HEK293 (cell line): ENCODE measurements around the gene CALHM3.

Experiments
- CTCF ChIA-PET: fragments of 350-600 bp; formaldehyde crosslinking; extraction: SDS; loops from one replicate; lab custom pipeline; 2021; ENCODE audit warnings: antibody characterized with exemption; lab: Yijun Ruan, JAX
- POLR2A ChIA-PET: fragments of 300-600 bp; formaldehyde crosslinking; extraction: SDS; loops from one replicate; lab custom pipeline; 2020; ENCODE audit warnings: antibody characterized with exemption, inconsistent platforms; lab: Yijun Ruan, JAX
- H3K27ac ChIP-seq: fragments of 200-500 bp; sonication (Bioruptor generic); 2 replicates; pipeline ENCODE4 v1.5.1; 2014; ENCODE audit warnings: low read depth, low read length, control low read depth, inconsistent platforms; ENCODE audit errors: extremely low read depth
- H3K36me3 ChIP-seq, 2 experiments: fragments of 200-500 bp in 1 of 2; sonication (Bioruptor generic) in 1 of 2; 1 replicate in 1 of 2; 2 replicates in 1 of 2; pipeline ENCODE4 v1.5.1; 2014 to 2017; ENCODE audit warnings: inconsistent platforms in 2 of 2, low read length in 2 of 2; ENCODE audit not compliant: control insufficient read depth in 2 of 2, insufficient read depth in 1 of 2
- H3K4me1 ChIP-seq: fragments of 200-500 bp; sonication (Bioruptor generic); 2 replicates; pipeline ENCODE4 v1.5.1; 2014; ENCODE audit warnings: mild to moderate bottlenecking, low read length, inconsistent platforms; ENCODE audit not compliant: control insufficient read depth, insufficient read depth
- H3K4me3 ChIP-seq: 2 replicates; pipeline ENCODE4 v1.5.1; 2011; ENCODE audit warnings: low read depth, mild to moderate bottlenecking, control low read depth, low read length, moderate library complexity
- H3K9me3 ChIP-seq: fragments of 200-500 bp; sonication (Bioruptor generic); 2 replicates; pipeline ENCODE4 v1.5.1; 2014; ENCODE audit warnings: low read depth, low read length, inconsistent platforms; ENCODE audit not compliant: control insufficient read depth, insufficient read depth
- RBAK ChIP-seq: fragments of 450-650 bp; formaldehyde crosslinking; IDR thresholded peaks from 2 replicates; pipeline ENCODE4 v1.5.1; 2016; ENCODE audit warnings: missing biosample characterization, missing genetic modification characterization
- TRIM28 ChIP-seq: IDR thresholded peaks from 2 replicates; pipeline ENCODE4 v1.6.1; 2011; ENCODE audit warnings: low read length, control low read depth, borderline replicate concordance
- ZBTB8A ChIP-seq: fragments of 450-650 bp; formaldehyde crosslinking; IDR thresholded peaks from 2 replicates; pipeline ENCODE4 v1.5.1; 2016; ENCODE audit warnings: missing biosample characterization, missing genetic modification characterization
- ZFP41 ChIP-seq: fragments of 450-650 bp; formaldehyde crosslinking; IDR thresholded peaks from 2 replicates; pipeline ENCODE4 v1.5.1; 2016; ENCODE audit warnings: missing biosample characterization, missing genetic modification characterization, borderline replicate concordance
- ZNF169 ChIP-seq: fragments of 450-650 bp; formaldehyde crosslinking; IDR thresholded peaks from 2 replicates; pipeline ENCODE4 v1.5.1; 2016; ENCODE audit warnings: missing biosample characterization, missing genetic modification characterization
- ZNF184 ChIP-seq: fragments of 450-650 bp; IDR thresholded peaks from 2 replicates; pipeline ENCODE4 v1.5.1; 2018; ENCODE audit warnings: missing biosample characterization, mild to moderate bottlenecking, missing genetic modification characterization
- ZNF350 ChIP-seq: fragments of 450-650 bp; formaldehyde crosslinking; IDR thresholded peaks from 2 replicates; pipeline ENCODE4 v1.5.0; 2017; ENCODE audit warnings: missing biosample characterization, mild to moderate bottlenecking, missing genetic modification characterization
- ZNF37A ChIP-seq: fragments of 450-650 bp; IDR thresholded peaks from 2 replicates; pipeline ENCODE4 v1.5.1; 2018; ENCODE audit warnings: missing biosample characterization, missing genetic modification characterization
- ZNF423 ChIP-seq: fragments of 450-650 bp; formaldehyde crosslinking; IDR thresholded peaks from 2 replicates; pipeline ENCODE4 v1.5.1; 2016; ENCODE audit warnings: missing biosample characterization, missing genetic modification characterization
- ZNF426 ChIP-seq: fragments of 450-650 bp; formaldehyde crosslinking; IDR thresholded peaks from 2 replicates; pipeline ENCODE4 v1.5.1; 2017; ENCODE audit warnings: missing biosample characterization, missing genetic modification characterization, mild to moderate bottlenecking, inconsistent platforms, moderate library complexity
- ZNF510 ChIP-seq: fragments of 450-650 bp; formaldehyde crosslinking; IDR thresholded peaks from 2 replicates; pipeline ENCODE4 v1.5.1; 2018; ENCODE audit warnings: mild to moderate bottlenecking, missing genetic modification characterization, missing biosample characterization; ENCODE audit not compliant: insufficient replicate concordance
- ZNF521 ChIP-seq: fragments of 450-650 bp; formaldehyde crosslinking; IDR thresholded peaks from 2 replicates; pipeline ENCODE4 v1.5.1; 2017; ENCODE audit warnings: missing biosample characterization, mild to moderate bottlenecking, missing genetic modification characterization
- ZNF549 ChIP-seq: fragments of 450-650 bp; IDR thresholded peaks from 2 replicates; pipeline ENCODE4 v1.5.1; 2018; ENCODE audit warnings: missing biosample characterization, missing genetic modification characterization, mild to moderate bottlenecking, inconsistent platforms, moderate library complexity
- ZNF654 ChIP-seq: fragments of 450-650 bp; formaldehyde crosslinking; IDR thresholded peaks from 2 replicates; pipeline ENCODE4 v1.5.1; 2016; ENCODE audit warnings: low read depth, missing biosample characterization, missing genetic modification characterization
- ZNF677 ChIP-seq: fragments of 450-650 bp; IDR thresholded peaks from 2 replicates; pipeline ENCODE4 v1.5.0; 2018; ENCODE audit warnings: missing biosample characterization, mild to moderate bottlenecking, missing genetic modification characterization, moderate library complexity
- TF ChIP-seq, protein P1 (sequence below): fragments of 450-650 bp; formaldehyde crosslinking; IDR thresholded peaks from 2 replicates; pipeline ENCODE4 v1.5.1; 2016; ENCODE audit warnings: missing biosample characterization, missing genetic modification characterization
- TF ChIP-seq, protein P2 (sequence below): fragments of 450-650 bp; formaldehyde crosslinking; IDR thresholded peaks from 2 replicates; pipeline ENCODE4 v1.5.1; 2016; ENCODE audit warnings: missing biosample characterization, missing genetic modification characterization
- TF ChIP-seq, protein P3 (sequence below): fragments of 450-650 bp; formaldehyde crosslinking; IDR thresholded peaks from 2 replicates; pipeline ENCODE4 v1.5.1; 2016; ENCODE audit warnings: missing biosample characterization, missing genetic modification characterization
- TF ChIP-seq, protein P4 (sequence below): fragments of 450-650 bp; formaldehyde crosslinking; IDR thresholded peaks from 2 replicates; pipeline ENCODE4 v1.5.1; 2016; ENCODE audit warnings: missing biosample characterization, missing genetic modification characterization
- TF ChIP-seq, protein P5 (sequence below): fragments of 450-650 bp; formaldehyde crosslinking; IDR thresholded peaks from 2 replicates; pipeline ENCODE4 v1.5.1; 2016; ENCODE audit warnings: missing biosample characterization, missing genetic modification characterization
- TF ChIP-seq, protein P6 (sequence below): fragments of 450-650 bp; formaldehyde crosslinking; IDR thresholded peaks from 2 replicates; pipeline ENCODE4 v1.5.1; 2016; ENCODE audit warnings: missing biosample characterization, missing genetic modification characterization

Gene CALHM3

DNA sequence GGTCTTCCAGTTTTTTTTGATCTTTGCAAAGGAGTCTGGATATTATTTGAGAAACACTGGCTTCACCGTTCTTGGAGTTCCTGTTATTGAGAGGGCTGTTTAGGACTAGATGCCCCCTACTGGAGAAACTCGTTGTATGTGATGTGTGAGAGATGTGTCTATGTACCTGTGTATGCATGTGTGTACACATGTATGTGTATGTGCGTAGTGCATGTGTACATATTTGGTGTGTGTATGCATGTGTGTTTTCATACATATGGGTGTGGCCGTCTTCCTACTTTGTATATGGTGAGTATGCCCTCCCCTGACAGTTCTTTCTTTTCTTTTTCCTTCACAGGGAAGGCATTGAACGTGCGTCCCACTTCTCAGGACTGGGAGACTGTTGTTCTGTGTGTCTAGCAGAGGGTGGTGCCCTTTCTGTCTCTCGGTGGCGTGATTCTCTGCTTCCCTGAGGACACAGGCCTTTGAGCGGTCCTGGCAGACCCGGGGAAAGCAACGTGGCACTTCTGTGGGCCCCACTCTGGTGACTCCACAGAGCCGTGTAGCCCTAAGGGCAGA is 3.0 kb upstream of the CALHM3 start (continued):
- TF ChIP-seq, protein P1, sequence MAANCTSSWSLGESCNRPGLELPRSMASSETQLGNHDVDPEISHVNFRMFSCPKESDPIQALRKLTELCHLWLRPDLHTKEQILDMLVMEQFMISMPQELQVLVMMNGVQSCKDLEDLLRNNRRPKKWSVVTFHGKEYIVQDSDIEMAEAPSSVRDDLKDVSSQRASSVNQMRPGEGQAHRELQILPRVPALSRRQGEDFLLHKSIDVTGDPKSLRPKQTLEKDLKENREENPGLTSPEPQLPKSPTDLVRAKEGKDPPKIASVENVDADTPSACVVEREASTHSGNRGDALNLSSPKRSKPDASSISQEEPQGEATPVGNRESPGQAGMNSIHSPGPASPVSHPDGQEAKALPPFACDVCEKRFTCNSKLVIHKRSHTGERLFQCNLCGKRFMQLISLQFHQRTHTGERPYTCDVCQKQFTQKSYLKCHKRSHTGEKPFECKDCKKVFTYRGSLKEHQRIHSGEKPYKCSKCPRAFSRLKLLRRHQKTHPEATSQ (tag by site-specific recombination), result no peak
- TF ChIP-seq, protein P2, sequence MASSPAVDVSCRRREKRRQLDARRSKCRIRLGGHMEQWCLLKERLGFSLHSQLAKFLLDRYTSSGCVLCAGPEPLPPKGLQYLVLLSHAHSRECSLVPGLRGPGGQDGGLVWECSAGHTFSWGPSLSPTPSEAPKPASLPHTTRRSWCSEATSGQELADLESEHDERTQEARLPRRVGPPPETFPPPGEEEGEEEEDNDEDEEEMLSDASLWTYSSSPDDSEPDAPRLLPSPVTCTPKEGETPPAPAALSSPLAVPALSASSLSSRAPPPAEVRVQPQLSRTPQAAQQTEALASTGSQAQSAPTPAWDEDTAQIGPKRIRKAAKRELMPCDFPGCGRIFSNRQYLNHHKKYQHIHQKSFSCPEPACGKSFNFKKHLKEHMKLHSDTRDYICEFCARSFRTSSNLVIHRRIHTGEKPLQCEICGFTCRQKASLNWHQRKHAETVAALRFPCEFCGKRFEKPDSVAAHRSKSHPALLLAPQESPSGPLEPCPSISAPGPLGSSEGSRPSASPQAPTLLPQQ (tag by site-specific recombination), result peak; percentile 63; the same call in 1 of the 2 replicates
- TF ChIP-seq ZNF510 (tag by site-specific recombination) (no peak), ZNF521 (no peak), ZNF426 (tag by site-specific recombination) (no peak), ZBTB8A (tag by site-specific recombination) (no peak), RBAK (tag by site-specific recombination) (no peak), ZNF423 (tag by site-specific recombination) (no peak), ZNF184 (tag by site-specific recombination) (no peak), ZNF654 (peak; percentile 51)
- TF ChIP-seq, protein P3, sequence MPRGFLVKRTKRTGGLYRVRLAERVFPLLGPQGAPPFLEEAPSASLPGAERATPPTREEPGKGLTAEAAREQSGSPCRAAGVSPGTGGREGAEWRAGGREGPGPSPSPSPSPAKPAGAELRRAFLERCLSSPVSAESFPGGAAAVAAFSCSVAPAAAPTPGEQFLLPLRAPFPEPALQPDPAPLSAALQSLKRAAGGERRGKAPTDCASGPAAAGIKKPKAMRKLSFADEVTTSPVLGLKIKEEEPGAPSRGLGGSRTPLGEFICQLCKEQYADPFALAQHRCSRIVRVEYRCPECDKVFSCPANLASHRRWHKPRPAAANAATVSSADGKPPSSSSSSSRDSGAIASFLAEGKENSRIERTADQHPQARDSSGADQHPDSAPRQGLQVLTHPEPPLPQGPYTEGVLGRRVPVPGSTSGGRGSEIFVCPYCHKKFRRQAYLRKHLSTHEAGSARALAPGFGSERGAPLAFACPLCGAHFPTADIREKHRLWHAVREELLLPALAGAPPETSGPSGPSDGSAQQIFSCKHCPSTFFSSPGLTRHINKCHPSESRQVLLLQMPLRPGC (tag by site-specific recombination), result no peak

DNA sequence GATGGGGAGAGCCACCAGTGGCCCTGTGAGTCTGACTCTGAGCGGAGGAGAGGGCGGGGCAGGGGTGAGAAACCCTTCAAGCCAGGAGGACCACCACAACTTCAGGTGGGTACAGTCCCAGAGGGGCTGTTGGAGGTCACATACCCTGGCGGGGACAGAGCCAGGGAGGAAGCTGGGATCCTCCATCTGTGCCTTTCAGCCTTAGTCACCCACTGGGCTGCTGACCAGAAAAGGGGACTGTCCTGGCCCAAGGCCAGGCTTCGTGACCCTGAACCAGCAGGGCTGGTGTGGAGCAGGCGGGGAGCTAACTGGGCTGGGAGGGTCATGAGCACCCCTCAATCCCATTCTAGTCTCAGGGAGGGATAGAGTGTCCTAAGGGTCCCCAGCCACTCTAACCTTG is 1.5 kb upstream of the CALHM3 start:
- CTCF ChIA-PET, result interaction anchor here (0.7 to 2.0 kb wide), 9 partner anchors 8 to 244 kb away, joined by 3 to 10 read pairs (median 4); partner anchors contain the start of gene NEURL1
- TF ChIP-seq, protein P4, sequence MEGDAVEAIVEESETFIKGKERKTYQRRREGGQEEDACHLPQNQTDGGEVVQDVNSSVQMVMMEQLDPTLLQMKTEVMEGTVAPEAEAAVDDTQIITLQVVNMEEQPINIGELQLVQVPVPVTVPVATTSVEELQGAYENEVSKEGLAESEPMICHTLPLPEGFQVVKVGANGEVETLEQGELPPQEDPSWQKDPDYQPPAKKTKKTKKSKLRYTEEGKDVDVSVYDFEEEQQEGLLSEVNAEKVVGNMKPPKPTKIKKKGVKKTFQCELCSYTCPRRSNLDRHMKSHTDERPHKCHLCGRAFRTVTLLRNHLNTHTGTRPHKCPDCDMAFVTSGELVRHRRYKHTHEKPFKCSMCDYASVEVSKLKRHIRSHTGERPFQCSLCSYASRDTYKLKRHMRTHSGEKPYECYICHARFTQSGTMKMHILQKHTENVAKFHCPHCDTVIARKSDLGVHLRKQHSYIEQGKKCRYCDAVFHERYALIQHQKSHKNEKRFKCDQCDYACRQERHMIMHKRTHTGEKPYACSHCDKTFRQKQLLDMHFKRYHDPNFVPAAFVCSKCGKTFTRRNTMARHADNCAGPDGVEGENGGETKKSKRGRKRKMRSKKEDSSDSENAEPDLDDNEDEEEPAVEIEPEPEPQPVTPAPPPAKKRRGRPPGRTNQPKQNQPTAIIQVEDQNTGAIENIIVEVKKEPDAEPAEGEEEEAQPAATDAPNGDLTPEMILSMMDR (tag by site-specific recombination), result no peak
- TF ChIP-seq, protein P5, sequence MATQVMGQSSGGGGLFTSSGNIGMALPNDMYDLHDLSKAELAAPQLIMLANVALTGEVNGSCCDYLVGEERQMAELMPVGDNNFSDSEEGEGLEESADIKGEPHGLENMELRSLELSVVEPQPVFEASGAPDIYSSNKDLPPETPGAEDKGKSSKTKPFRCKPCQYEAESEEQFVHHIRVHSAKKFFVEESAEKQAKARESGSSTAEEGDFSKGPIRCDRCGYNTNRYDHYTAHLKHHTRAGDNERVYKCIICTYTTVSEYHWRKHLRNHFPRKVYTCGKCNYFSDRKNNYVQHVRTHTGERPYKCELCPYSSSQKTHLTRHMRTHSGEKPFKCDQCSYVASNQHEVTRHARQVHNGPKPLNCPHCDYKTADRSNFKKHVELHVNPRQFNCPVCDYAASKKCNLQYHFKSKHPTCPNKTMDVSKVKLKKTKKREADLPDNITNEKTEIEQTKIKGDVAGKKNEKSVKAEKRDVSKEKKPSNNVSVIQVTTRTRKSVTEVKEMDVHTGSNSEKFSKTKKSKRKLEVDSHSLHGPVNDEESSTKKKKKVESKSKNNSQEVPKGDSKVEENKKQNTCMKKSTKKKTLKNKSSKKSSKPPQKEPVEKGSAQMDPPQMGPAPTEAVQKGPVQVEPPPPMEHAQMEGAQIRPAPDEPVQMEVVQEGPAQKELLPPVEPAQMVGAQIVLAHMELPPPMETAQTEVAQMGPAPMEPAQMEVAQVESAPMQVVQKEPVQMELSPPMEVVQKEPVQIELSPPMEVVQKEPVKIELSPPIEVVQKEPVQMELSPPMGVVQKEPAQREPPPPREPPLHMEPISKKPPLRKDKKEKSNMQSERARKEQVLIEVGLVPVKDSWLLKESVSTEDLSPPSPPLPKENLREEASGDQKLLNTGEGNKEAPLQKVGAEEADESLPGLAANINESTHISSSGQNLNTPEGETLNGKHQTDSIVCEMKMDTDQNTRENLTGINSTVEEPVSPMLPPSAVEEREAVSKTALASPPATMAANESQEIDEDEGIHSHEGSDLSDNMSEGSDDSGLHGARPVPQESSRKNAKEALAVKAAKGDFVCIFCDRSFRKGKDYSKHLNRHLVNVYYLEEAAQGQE, result no peak
- TF ChIP-seq ZNF169 (tag by site-specific recombination) (no peak), ZNF350 (tag by site-specific recombination) (no peak), ZNF677 (tag by site-specific recombination) (no peak), TRIM28 (no peak), ZNF37A (tag by site-specific recombination) (no peak), ZNF549 (tag by site-specific recombination) (no peak), ZFP41 (tag by site-specific recombination) (no peak)
- TF ChIP-seq, protein P6, sequence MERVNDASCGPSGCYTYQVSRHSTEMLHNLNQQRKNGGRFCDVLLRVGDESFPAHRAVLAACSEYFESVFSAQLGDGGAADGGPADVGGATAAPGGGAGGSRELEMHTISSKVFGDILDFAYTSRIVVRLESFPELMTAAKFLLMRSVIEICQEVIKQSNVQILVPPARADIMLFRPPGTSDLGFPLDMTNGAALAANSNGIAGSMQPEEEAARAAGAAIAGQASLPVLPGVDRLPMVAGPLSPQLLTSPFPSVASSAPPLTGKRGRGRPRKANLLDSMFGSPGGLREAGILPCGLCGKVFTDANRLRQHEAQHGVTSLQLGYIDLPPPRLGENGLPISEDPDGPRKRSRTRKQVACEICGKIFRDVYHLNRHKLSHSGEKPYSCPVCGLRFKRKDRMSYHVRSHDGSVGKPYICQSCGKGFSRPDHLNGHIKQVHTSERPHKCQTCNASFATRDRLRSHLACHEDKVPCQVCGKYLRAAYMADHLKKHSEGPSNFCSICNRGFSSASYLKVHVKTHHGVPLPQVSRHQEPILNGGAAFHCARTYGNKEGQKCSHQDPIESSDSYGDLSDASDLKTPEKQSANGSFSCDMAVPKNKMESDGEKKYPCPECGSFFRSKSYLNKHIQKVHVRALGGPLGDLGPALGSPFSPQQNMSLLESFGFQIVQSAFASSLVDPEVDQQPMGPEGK (tag by site-specific recombination), result no peak

More for the DNA sequence above, 1.5 kb upstream of the CALHM3 start:
- POLR2A ChIA-PET, result no interaction called here
- Histone ChIP-seq H3K4me3 (no peak overlapping the region), H3K36me3 (no peaks in the 10 kb centered on the region), H3K27ac (no peak overlapping the region), H3K9me3 (no peaks in the 10 kb centered on the region), H3K4me1 (no peaks in the 10 kb centered on the region)
